BLaER1 (cell line): Measurements from ENCODE around the gene DGKD.

Experiments used
- H3K27ac ChIP-seq: shearing (Covaris generic); formaldehyde crosslinking; 2 replicates; pipeline ENCODE4 v1.8.1; 2022
- H3K27me3 ChIP-seq: shearing (Covaris generic); formaldehyde crosslinking; 2 replicates; pipeline ENCODE4 v1.8.1; 2022
- H3K36me3 ChIP-seq: shearing (Covaris generic); formaldehyde crosslinking; 2 replicates; pipeline ENCODE4 v1.8.1; 2022
- H3K4me1 ChIP-seq: shearing (Covaris generic); formaldehyde crosslinking; 2 replicates; pipeline ENCODE4 v1.8.1; 2022
- H3K4me2 ChIP-seq: shearing (Covaris generic); formaldehyde crosslinking; 2 replicates; pipeline ENCODE4 v1.8.1; 2022
- H3K4me3 ChIP-seq: shearing (Covaris generic); formaldehyde crosslinking; 2 replicates; pipeline ENCODE4 v1.8.1; 2022
- H3K9ac ChIP-seq: shearing (Covaris generic); formaldehyde crosslinking; 2 replicates; pipeline ENCODE4 v1.8.1; 2022
- H3K9me3 ChIP-seq: shearing (Covaris generic); formaldehyde crosslinking; 2 replicates; pipeline ENCODE4 v1.8.1; 2022
- H4K20me1 ChIP-seq: shearing (Covaris generic); formaldehyde crosslinking; 2 replicates; pipeline ENCODE4 v1.8.1; 2022
- Cebpa-rat ChIP-seq: shearing (Covaris generic); IDR thresholded peaks from 2 replicates; pipeline ENCODE4 v1.8.1; 2022

DGKD gene, protein sequence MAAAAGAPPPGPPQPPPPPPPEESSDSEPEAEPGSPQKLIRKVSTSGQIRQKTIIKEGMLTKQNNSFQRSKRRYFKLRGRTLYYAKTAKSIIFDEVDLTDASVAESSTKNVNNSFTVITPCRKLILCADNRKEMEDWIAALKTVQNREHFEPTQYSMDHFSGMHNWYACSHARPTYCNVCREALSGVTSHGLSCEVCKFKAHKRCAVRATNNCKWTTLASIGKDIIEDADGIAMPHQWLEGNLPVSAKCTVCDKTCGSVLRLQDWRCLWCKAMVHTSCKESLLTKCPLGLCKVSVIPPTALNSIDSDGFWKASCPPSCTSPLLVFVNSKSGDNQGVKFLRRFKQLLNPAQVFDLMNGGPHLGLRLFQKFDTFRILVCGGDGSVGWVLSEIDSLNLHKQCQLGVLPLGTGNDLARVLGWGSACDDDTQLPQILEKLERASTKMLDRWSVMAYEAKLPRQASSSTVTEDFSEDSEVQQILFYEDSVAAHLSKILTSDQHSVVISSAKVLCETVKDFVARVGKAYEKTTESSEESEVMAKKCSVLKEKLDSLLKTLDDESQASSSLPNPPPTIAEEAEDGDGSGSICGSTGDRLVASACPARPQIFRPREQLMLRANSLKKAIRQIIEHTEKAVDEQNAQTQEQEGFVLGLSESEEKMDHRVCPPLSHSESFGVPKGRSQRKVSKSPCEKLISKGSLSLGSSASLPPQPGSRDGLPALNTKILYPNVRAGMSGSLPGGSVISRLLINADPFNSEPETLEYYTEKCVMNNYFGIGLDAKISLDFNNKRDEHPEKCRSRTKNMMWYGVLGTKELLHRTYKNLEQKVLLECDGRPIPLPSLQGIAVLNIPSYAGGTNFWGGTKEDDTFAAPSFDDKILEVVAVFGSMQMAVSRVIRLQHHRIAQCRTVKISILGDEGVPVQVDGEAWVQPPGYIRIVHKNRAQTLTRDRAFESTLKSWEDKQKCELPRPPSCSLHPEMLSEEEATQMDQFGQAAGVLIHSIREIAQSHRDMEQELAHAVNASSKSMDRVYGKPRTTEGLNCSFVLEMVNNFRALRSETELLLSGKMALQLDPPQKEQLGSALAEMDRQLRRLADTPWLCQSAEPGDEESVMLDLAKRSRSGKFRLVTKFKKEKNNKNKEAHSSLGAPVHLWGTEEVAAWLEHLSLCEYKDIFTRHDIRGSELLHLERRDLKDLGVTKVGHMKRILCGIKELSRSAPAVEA

DNA sequence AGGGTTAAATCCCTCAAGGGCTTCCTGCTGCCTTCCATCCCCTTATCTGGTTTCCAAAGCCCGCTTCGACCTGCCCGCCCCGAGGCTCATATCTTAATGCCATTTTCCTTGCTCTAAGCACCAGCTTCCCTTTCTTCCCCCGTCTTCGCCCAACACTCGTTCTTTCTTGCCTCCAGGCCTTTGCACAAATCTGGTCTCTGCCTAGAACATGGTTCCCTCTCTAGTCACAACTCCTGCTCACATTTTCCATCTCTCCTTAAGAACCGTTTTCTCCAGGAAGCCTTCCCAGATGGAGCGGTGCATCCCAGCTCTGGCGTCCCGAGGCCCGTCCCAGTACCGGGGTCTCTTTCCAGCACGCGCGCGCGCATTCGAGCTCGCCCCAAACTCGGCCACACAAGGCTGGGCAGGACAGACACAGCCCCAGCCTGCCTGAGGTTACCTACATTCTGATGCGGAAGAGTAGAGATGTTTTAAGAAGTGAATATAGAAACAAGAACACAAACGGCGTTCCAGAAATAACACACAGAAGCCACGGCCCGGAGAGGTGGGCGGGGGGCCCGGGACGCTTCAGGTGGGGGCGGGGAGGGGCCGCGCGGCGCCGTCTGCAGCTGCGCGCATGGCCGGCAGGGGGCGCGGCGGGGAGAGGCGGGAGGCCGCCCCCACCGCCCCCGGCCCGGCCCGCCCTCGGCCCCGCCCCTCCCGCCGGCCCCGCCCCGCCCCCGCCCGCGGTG, at the start of gene DGKD:
TSS of gene DGKD (plus strand) at position 726 of the 731 bp plus-strand sequence. CDS start 25 bp downstream, outside the sequence.
- Histone ChIP-seq H3K4me1 (peaks cover 77% of the 10 kb centered on the region), H3K4me2 (peak within 1 kb of the TSS; percentile 95), H3K4me3 (peak within 1 kb of the TSS; percentile 96), H4K20me1 (peaks cover 40% of the 10 kb centered on the region), H3K36me3 (peaks cover 14% of the 10 kb centered on the region), H3K9me3 (no peaks in the 10 kb centered on the region), H3K27me3 (no peaks in the 10 kb centered on the region), H3K27ac (peak within 1 kb of the TSS; percentile 96), H3K9ac (peak within 1 kb of the TSS; percentile 97)
- no peak for TF ChIP-seq Cebpa-rat

DNA sequence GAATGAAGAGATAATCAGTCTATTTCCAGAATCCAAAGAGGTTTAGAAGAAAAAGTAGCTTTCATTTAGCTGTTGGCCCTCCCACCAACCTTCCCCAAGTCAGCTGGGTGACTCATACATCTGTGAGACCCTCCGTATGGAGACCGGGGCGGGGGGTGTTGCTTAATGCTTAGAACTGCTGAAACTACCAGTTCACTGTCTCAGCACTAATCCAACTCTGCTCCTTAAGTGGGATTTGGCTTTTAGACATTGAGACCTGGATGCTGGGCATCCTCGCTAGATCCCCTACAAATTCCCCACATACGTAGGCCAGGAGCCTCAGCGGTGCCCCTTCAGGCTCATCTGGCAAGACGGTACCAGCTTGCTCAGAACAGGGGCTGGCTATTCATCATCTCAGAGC, 46.7 kb upstream of the DGKD start, which contains the start of gene SAG:
TSS of gene SAG (plus strand) at position 252 of the 400 bp plus-strand sequence. CDS start 1,374 bp downstream, outside the sequence.
- no peak within 1 kb of the TSS for H3K9ac ChIP-seq
- H3K36me3 ChIP-seq = no peaks in the 10 kb centered on the region
- no peak within 1 kb of the TSS for H3K4me3 ChIP-seq
- H3K9me3 ChIP-seq = 0 out of 2 replicates have a peak, but pooled peaks cover 4% of the 10 kb centered on the region
- peaks cover 26% of the 10 kb centered on the region for H3K4me1 ChIP-seq
- H4K20me1 ChIP-seq = no peaks in the 10 kb centered on the region
- H3K27ac ChIP-seq = no peak within 1 kb of the TSS
- H3K4me2 ChIP-seq = no peak within 1 kb of the TSS
- no peaks in the 10 kb centered on the region for H3K27me3 ChIP-seq
- TF ChIP-seq Cebpa-rat = no peak

DNA sequence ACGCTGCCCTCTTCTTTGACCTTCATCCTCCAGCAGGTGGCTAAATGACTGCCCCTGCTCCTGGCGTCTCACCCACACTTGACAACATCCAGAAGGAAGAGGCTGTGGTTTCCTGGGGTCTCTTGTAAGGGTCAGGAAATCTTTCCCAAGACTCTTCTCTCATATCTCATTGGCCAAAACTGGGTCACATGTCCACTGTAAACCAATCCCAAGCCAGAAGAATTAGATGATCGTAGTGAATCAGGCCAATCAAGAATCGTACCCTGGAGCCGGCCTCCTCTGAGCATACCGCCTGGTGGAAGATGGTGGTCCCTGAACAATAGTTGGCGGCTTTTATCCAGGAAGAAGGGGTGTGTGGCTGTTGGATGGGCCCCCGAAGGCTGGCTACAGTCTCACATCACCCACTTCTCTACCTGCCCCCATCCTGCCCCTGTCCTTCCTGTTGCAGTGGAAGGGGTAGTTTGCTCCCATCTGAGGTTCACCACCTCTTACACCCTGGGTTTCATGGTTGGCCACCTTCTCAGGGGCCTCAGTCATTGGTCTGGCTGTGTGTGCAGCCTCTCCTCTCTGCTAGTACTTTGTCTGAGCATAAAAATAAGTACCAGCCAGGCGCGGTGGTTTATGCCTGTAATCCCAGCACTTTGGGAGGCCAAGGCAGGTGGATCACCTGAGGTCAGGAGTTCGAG, 42.9 kb upstream of the DGKD start:
- no peaks in the 10 kb centered on the region for H3K27me3 ChIP-seq
- H3K36me3 ChIP-seq = no peaks in the 10 kb centered on the region
- peak overlapping the region; percentile 41 for H3K4me2 ChIP-seq
- no peak for TF ChIP-seq Cebpa-rat
- H4K20me1 ChIP-seq = no peaks in the 10 kb centered on the region
- no peak overlapping the region for H3K9ac ChIP-seq
- 0 out of 2 replicates have a peak, but pooled peaks cover 4% of the 10 kb centered on the region for H3K9me3 ChIP-seq
- H3K4me1 ChIP-seq = peaks cover 46% of the 10 kb centered on the region
- no peak overlapping the region for H3K4me3 ChIP-seq
- H3K27ac ChIP-seq = no peak overlapping the region

DNA sequence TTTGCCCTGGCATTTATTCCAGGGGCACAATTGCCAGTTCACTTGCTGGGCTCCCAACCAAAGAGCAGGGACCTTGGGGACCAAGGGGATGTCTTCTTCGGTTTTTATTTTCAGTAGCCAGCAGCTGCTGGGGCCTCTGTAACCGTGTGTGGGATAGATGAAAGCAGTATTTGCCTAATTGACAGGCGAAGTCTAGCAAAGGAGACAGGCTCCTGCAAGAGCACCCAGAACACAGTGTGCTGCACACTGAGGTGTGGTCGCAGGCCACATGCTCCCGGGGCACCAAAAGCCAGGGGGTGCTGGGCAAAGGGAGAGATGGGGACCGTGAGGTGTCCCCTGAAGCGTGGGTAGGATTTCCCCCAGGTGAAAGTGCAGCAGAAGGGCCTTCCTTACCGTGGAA, 41.4 kb upstream of the DGKD start:
- Histone ChIP-seq H3K4me2 (peak overlapping the region; percentile 66), H3K4me1 (peaks cover 46% of the 10 kb centered on the region), H4K20me1 (no peaks in the 10 kb centered on the region), H3K4me3 (no peak overlapping the region), H3K27ac (peak overlapping the region; percentile 32), H3K36me3 (no peaks in the 10 kb centered on the region), H3K9ac (no peak overlapping the region), H3K9me3 (0 out of 2 replicates have a peak, but pooled peaks cover 4% of the 10 kb centered on the region), H3K27me3 (no peaks in the 10 kb centered on the region)
- no peak for TF ChIP-seq Cebpa-rat

DNA sequence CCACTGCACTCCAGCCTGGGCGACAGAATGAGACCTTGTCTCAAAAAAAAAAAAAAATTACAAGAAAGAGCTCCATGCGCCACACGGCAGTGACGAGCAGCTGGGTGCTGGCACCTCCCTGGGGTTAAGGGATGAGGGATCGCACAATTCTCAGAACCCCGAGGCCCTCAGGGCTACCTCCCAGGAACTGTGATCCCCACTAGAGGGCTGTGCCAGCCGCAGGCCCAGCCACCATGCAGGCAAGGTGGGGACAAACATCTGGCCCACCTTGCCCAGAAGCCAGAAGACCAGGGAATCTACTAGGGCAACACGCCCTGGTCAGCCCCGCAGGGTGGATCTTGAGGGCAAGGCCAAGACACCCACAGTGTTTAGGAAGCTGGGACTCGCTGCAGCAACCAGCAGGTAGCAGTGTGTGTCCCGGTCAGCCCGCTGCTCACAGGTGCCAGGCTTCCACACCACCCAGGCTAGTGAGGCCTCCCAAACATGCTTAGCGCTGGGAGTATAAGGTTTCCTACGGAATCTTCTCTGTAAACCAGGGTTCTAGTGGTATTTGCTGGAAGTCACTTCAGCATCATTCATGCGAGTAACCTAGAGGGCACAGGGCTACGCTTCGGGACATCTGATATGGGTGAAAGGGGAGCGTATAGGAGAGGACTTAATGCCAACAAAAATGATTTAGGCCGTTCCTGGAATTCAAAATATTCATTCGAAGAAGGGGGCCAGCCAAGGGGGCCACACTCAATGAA, 39.9 kb upstream of the DGKD start:
- TF ChIP-seq Cebpa-rat = no peak
- Histone ChIP-seq H3K4me3 (no peak overlapping the region), H3K36me3 (no peaks in the 10 kb centered on the region), H3K4me1 (peaks cover 44% of the 10 kb centered on the region), H3K27me3 (no peaks in the 10 kb centered on the region), H3K9me3 (0 out of 2 replicates have a peak, but pooled peaks cover 4% of the 10 kb centered on the region), H3K27ac (no peak overlapping the region), H3K4me2 (no peak overlapping the region), H4K20me1 (no peaks in the 10 kb centered on the region), H3K9ac (no peak overlapping the region)

DNA sequence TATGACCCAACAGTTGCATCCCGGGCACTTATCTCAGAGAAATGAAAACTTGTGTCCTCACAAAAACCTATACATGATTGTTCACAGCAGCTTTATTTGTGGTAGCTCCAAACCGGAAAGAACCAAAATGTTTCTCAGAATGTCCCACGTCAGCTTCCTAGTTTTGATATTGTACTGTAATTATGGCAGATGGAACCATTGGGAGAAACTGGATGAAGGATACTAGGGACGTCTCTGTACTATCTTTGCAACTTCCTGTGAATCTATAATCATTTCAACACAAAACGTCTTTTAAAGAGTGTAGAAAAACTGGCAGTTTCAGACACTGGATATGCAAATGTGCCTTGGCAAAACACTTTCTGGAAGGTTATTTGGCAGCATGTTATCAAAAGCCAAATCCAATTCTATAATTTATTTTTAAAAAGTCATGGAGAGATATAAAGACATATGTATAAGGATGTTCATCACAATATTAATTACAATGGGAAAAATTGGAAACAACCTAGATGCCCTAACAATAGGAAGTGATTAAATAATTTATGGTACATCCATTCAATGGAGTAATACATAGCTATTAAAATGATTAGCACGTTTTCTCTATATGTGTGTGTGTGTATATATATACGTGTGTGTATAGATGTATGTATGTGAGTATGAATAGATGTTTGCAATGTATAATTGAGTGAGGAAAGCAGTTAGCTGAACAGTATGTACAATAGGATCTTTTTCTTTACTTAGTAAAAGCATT, 36.9 kb upstream of the DGKD start:
- Histone ChIP-seq H3K4me2 (no peak overlapping the region), H3K9ac (no peak overlapping the region), H3K27ac (no peak overlapping the region)

DNA sequence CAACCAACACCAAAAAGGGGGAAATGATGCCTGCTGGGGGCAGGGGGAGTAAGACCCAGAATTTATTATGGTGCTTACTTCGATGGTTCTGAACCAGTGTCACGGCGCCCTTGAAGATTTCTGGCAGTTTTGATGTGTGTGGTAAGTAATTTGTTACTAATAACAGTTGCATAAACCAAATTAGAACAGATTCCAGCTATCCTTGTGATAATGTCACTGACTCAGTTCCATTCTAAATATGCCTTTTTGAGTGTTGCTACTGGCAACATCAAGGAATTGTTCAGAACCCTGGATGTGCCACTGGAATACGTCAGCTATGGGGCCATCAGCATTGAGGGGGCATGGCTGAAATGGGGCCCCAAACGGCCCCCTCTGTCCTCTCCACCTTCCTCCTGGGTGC, 35.0 kb upstream of the DGKD start:
- no peak overlapping the region for H3K4me3 ChIP-seq
- no peaks in the 10 kb centered on the region for H3K9me3 ChIP-seq
- H3K9ac ChIP-seq = no peak overlapping the region
- H3K36me3 ChIP-seq = no peaks in the 10 kb centered on the region
- no peak for TF ChIP-seq Cebpa-rat
- no peak overlapping the region for H3K27ac ChIP-seq
- H3K4me1 ChIP-seq = peaks cover 48% of the 10 kb centered on the region
- H3K4me2 ChIP-seq = no peak overlapping the region
- H4K20me1 ChIP-seq = no peaks in the 10 kb centered on the region
- no peaks in the 10 kb centered on the region for H3K27me3 ChIP-seq

More for the DNA sequence above, 36.9 kb upstream of the DGKD start:
- Histone ChIP-seq H3K27me3 (no peaks in the 10 kb centered on the region), H3K9me3 (no peaks in the 10 kb centered on the region), H3K36me3 (no peaks in the 10 kb centered on the region), H3K4me1 (peaks cover 48% of the 10 kb centered on the region), H4K20me1 (no peaks in the 10 kb centered on the region), H3K4me3 (no peak overlapping the region)
- no peak for TF ChIP-seq Cebpa-rat
